ENCODE measurements around the gene ST14.
"Not testable (repeated sequence)": the region's sequence is repeated elsewhere in the genome, so short reads cannot be mapped to it uniquely, and the experiment has no call there.

The ST14 gene

GRCh38 chr11:130251763-130252162, 92.2 kb downstream of the ST14 start:
- H3K4me1 Mint-ChIP-seq, result peaks cover 24% of the 10 kb centered on the region
- not testable (repeated sequence) for DNase-seq, ATAC-seq, H3K9me3 Mint-ChIP-seq, H3K27ac Mint-ChIP-seq, H3K4me3 Mint-ChIP-seq, H3K27me3 Mint-ChIP-seq
- H3K36me3 Mint-ChIP-seq (ENCODE audit: low read depth), result peaks cover 44% of the 10 kb centered on the region
